ENCODE results near the gene CDK10.

Gene CDK10

GRCh38 chr16:89738072-89738377 lies 51.5 kb downstream of the CDK10 start:
- DNase-seq, result no peak

DNA sequence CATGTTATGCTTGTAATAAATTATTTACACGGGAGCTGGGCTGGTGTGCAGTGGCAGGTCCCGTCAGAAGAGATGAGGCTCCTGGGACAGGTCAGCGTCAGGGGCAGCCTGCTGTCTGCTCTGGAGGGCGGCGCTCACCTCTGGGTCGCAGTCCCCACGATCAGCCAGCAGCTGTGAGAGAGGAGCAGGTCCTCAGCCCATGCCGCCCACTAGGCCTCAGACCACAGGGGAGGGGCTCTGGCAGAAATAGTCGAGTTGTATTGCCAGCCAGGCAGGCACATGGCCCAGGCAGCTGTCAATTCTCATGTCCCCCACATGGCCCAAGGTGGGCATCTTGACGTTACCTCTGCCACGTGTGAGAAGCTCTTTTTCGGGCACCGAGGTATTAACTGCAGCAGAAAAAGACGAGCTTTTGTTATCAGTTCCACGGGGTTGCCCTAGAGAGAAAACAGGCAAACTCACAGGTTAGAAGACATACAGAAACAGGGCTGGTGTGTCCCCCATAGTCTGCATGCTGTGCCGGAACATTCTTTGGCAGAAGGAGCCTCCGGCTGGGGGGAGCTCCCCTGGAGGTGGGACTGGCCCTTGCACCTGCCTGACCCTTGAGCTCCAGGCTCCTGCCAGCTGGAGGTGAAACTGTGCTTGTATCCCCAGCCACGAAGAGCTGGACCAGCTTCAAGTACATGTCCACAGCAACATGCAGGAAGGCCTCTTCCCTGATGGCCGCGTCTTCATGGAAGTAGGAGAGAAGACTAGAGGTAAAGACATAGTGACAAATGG lies 52.2 kb downstream of the CDK10 start:
- no peak for DNase-seq

DNA sequence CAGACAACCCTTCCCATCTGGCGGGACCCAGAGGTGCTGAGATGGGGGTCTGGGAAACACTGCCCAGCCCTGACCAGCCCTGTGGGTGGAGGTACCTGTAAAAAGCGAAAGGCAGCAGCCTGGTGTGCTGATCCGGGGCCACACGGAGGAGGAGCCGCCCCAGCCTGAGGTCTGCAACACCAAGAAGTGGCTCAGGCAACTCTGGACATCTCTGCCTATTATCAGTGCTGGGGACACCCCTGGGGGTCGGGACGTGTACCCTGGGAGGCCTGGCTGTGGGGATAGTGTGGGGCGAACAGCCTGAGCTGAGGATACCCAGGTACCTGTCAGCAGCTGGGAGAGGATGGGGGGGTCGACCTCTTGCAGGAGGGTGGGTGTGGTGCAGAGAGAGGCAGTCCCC lies 52.9 kb downstream of the CDK10 start:
- DNase-seq, result no peak

- no peak for DNase-seq
These were observed 55.0 kb downstream of the CDK10 start for GRCh38 chr16:89741342-89742014.

- no peak for DNase-seq
These were observed 56.5 kb downstream of the CDK10 start for GRCh38 chr16:89742948-89743347.

GRCh38 chr16:89744813-89745212 lies 58.3 kb downstream of the CDK10 start:
- no peak for DNase-seq
